GM18511 (cell line): ENCODE results near the gene GPANK1.
"Not testable (repeated sequence)": the region's sequence is repeated elsewhere in the genome, so short reads cannot be mapped to it uniquely, and the experiment has no call there.

Experiments
- ATAC-seq: cut with Tn5 transposase; IDR thresholded peaks from one replicate; pipeline ENCODE4 v1.9.1; 2021; ENCODE audit warnings: mild to moderate bottlenecking, moderate library complexity; ENCODE audit not compliant: unreplicated experiment

The GPANK1 gene

GRCh38 chr6:31664790-31665500, at the start of gene GPANK1:
GPANK1 (minus strand) TSS chr6:31664997; CDS start chr6:31664478, 519 bp downstream.
- ATAC-seq: peak; percentile 35

GRCh38 chr6:31713991-31714684, 49.3 kb upstream of the GPANK1 start:
- no peak for ATAC-seq

GRCh38 chr6:31713465-31713864, 48.7 kb upstream of the GPANK1 start:
- ATAC-seq: no peak

- no peak for ATAC-seq
These were observed 47.5 kb upstream of the GPANK1 start for GRCh38 chr6:31712296-31712695.

- no peak for ATAC-seq
These were observed 46.4 kb upstream of the GPANK1 start for GRCh38 chr6:31711233-31711632.

GRCh38 chr6:31710523-31711219, 45.9 kb upstream of the GPANK1 start:
- no peak for ATAC-seq

GRCh38 chr6:31709157-31709556, 44.4 kb upstream of the GPANK1 start:
- not testable (repeated sequence) for ATAC-seq

GRCh38 chr6:31708224-31708623, 43.4 kb upstream of the GPANK1 start:
- ATAC-seq: no peak

GRCh38 chr6:31707701-31708100, 42.9 kb upstream of the GPANK1 start:
- no peak for ATAC-seq

GRCh38 chr6:31706599-31706998, 41.8 kb upstream of the GPANK1 start, which contains the start of gene LY6G6F:
LY6G6F (plus strand) TSS chr6:31706866; CDS start chr6:31706907, 41 bp downstream.
- ATAC-seq: no peak

GRCh38 chr6:31705931-31706330, 41.1 kb upstream of the GPANK1 start:
- no peak for ATAC-seq

GRCh38 chr6:31702819-31703716, 38.3 kb upstream of the GPANK1 start, which contains the start of gene ABHD16A:
ABHD16A (minus strand) TSS chr6:31703324; CDS start chr6:31703281, 43 bp downstream.
- ATAC-seq: peak; percentile 89

GRCh38 chr6:31702405-31702818, 37.6 kb upstream of the GPANK1 start:
- no peak for ATAC-seq

GRCh38 chr6:31701666-31702404, 37.0 kb upstream of the GPANK1 start:
- ATAC-seq: no peak

GRCh38 chr6:31700740-31701401, 36.1 kb upstream of the GPANK1 start:
- no peak for ATAC-seq

- no peak for ATAC-seq
These were observed 32.8 kb upstream of the GPANK1 start for GRCh38 chr6:31697555-31697954.

GRCh38 chr6:31693535-31693934, 28.7 kb upstream of the GPANK1 start:
- no peak for ATAC-seq

- ATAC-seq: no peak
These were observed 28.1 kb upstream of the GPANK1 start for GRCh38 chr6:31692886-31693285.

- no peak for ATAC-seq
These were observed 27.6 kb upstream of the GPANK1 start for GRCh38 chr6:31692353-31692752.
